ENCODE measurements around the gene LCA5L.

The LCA5L gene

GRCh38 chr21:39472786-39473185 lies 27.2 kb upstream of the LCA5L start:
- Histone ChIP-seq H3K36me3 (ENCODE audit: control insufficient read depth, insufficient read depth, low read length) (no peaks in the 10 kb centered on the region), H3K4me3 (ENCODE audit: low read depth, low read length) (no peak overlapping the region), H3K9me3 (ENCODE audit: control insufficient read depth, low read length) (no peaks in the 10 kb centered on the region), H3K79me2 (no peaks in the 10 kb centered on the region), H3K4me2 (ENCODE audit: low read length) (no peak overlapping the region), H3K9ac (no peak overlapping the region), H2AFZ (no peak overlapping the region), H3K27ac (no peak overlapping the region), H3K4me1 (no peaks in the 10 kb centered on the region), H3K27me3 (ENCODE audit: control insufficient read depth, insufficient read depth, low read length) (no peaks in the 10 kb centered on the region)
- no peak for TF ChIP-seq CTCF (IDR thresholded peaks at IDR 0.05)

GRCh38 chr21:39471598-39471997 lies 26.0 kb upstream of the LCA5L start:
- H3K4me2 ChIP-seq (ENCODE audit: low read length) = no peak overlapping the region
- H3K9ac ChIP-seq = no peak overlapping the region
- H3K36me3 ChIP-seq (ENCODE audit: control insufficient read depth, insufficient read depth, low read length) = no peaks in the 10 kb centered on the region
- H3K4me1 ChIP-seq = no peaks in the 10 kb centered on the region
- TF ChIP-seq CTCF (IDR thresholded peaks at IDR 0.05) = no peak
- H3K9me3 ChIP-seq (ENCODE audit: control insufficient read depth, low read length) = no peaks in the 10 kb centered on the region
- no peak overlapping the region for H3K4me3 ChIP-seq (ENCODE audit: low read depth, low read length)
- H3K27me3 ChIP-seq (ENCODE audit: control insufficient read depth, insufficient read depth, low read length) = no peaks in the 10 kb centered on the region
- no peak overlapping the region for H2AFZ ChIP-seq
- H3K27ac ChIP-seq = no peak overlapping the region
- H3K79me2 ChIP-seq = no peaks in the 10 kb centered on the region

GRCh38 chr21:39468559-39468958 lies 23.0 kb upstream of the LCA5L start:
- TF ChIP-seq CTCF (IDR thresholded peaks at IDR 0.05) = no peak
- Histone ChIP-seq H3K27ac (no peak overlapping the region), H2AFZ (no peak overlapping the region), H3K9me3 (ENCODE audit: control insufficient read depth, low read length) (no peaks in the 10 kb centered on the region), H3K4me2 (ENCODE audit: low read length) (no peak overlapping the region), H3K27me3 (ENCODE audit: control insufficient read depth, insufficient read depth, low read length) (no peaks in the 10 kb centered on the region), H3K79me2 (no peaks in the 10 kb centered on the region), H3K4me3 (ENCODE audit: low read depth, low read length) (no peak overlapping the region), H3K9ac (no peak overlapping the region), H3K36me3 (ENCODE audit: control insufficient read depth, insufficient read depth, low read length) (no peaks in the 10 kb centered on the region), H3K4me1 (no peaks in the 10 kb centered on the region)

- no peak for TF ChIP-seq CTCF (IDR thresholded peaks at IDR 0.05)
- Histone ChIP-seq H3K27me3 (ENCODE audit: control insufficient read depth, insufficient read depth, low read length) (no peaks in the 10 kb centered on the region), H2AFZ (no peak overlapping the region), H3K4me2 (ENCODE audit: low read length) (no peak overlapping the region), H3K36me3 (ENCODE audit: control insufficient read depth, insufficient read depth, low read length) (no peaks in the 10 kb centered on the region), H3K9me3 (ENCODE audit: control insufficient read depth, low read length) (no peaks in the 10 kb centered on the region), H3K4me3 (ENCODE audit: low read depth, low read length) (no peak overlapping the region), H3K9ac (no peak overlapping the region), H3K79me2 (no peaks in the 10 kb centered on the region), H3K27ac (no peak overlapping the region), H3K4me1 (no peaks in the 10 kb centered on the region)
Observed at GRCh38 chr21:39467746-39468145, 22.2 kb upstream of the LCA5L start.

- Histone ChIP-seq H3K4me3 (ENCODE audit: low read depth, low read length) (no peak overlapping the region), H3K27ac (no peak overlapping the region), H3K79me2 (no peaks in the 10 kb centered on the region), H3K4me2 (ENCODE audit: low read length) (no peak overlapping the region), H3K9ac (no peak overlapping the region), H3K4me1 (no peaks in the 10 kb centered on the region), H3K27me3 (ENCODE audit: control insufficient read depth, insufficient read depth, low read length) (no peaks in the 10 kb centered on the region), H3K36me3 (ENCODE audit: control insufficient read depth, insufficient read depth, low read length) (no peaks in the 10 kb centered on the region), H2AFZ (no peak overlapping the region), H3K9me3 (ENCODE audit: control insufficient read depth, low read length) (no peaks in the 10 kb centered on the region)
- TF ChIP-seq CTCF (IDR thresholded peaks at IDR 0.05) = no peak
Observed at GRCh38 chr21:39466584-39466983, 21.0 kb upstream of the LCA5L start.
